Cardiac fibroblast (primary cell): Measurements from ENCODE around the gene CD19.

Source experiments
- DNase-seq, 2 donors: peaks; one replicate each; pipeline versions ENCODE4 v3.0.0 to v3.0.0-alpha.2; 2010; ENCODE audit warnings: low read depth in 2 of 2
- H3K4me3 ChIP-seq, 2 donors: replicated peaks in 1 of 2; 1 replicate in 1 of 2; 2 replicates in 1 of 2; pipeline ENCODE4 v1.5.1; 2011; ENCODE audit warnings: low read depth in 2 of 2, low read length in 2 of 2, mild to moderate bottlenecking in 2 of 2, moderate library complexity in 1 of 2
- TF ChIP-seq, protein P1 (sequence below): IDR thresholded peaks from one replicate; pipeline ENCODE4 v1.5.1; 2011; ENCODE audit warnings: low read depth, mild to moderate bottlenecking, low read length, inconsistent platforms

The CD19 gene

GRCh38 chr16:28984091-28984490 is 52.3 kb downstream of the CD19 start:
- DNase-seq = no peak
- no peak overlapping the region for H3K4me3 ChIP-seq
- TF ChIP-seq, protein P1, sequence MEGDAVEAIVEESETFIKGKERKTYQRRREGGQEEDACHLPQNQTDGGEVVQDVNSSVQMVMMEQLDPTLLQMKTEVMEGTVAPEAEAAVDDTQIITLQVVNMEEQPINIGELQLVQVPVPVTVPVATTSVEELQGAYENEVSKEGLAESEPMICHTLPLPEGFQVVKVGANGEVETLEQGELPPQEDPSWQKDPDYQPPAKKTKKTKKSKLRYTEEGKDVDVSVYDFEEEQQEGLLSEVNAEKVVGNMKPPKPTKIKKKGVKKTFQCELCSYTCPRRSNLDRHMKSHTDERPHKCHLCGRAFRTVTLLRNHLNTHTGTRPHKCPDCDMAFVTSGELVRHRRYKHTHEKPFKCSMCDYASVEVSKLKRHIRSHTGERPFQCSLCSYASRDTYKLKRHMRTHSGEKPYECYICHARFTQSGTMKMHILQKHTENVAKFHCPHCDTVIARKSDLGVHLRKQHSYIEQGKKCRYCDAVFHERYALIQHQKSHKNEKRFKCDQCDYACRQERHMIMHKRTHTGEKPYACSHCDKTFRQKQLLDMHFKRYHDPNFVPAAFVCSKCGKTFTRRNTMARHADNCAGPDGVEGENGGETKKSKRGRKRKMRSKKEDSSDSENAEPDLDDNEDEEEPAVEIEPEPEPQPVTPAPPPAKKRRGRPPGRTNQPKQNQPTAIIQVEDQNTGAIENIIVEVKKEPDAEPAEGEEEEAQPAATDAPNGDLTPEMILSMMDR = no peak

GRCh38 chr16:28984619-28985135 is 52.9 kb downstream of the CD19 start, which contains the start of gene LAT:
LAT (plus strand) TSS chr16:28985052; CDS start chr16:28985418, 366 bp downstream.
- no peak within 1 kb of the TSS for H3K4me3 ChIP-seq
- TF ChIP-seq, protein P1 = no peak
- DNase-seq = no peak

DNA sequence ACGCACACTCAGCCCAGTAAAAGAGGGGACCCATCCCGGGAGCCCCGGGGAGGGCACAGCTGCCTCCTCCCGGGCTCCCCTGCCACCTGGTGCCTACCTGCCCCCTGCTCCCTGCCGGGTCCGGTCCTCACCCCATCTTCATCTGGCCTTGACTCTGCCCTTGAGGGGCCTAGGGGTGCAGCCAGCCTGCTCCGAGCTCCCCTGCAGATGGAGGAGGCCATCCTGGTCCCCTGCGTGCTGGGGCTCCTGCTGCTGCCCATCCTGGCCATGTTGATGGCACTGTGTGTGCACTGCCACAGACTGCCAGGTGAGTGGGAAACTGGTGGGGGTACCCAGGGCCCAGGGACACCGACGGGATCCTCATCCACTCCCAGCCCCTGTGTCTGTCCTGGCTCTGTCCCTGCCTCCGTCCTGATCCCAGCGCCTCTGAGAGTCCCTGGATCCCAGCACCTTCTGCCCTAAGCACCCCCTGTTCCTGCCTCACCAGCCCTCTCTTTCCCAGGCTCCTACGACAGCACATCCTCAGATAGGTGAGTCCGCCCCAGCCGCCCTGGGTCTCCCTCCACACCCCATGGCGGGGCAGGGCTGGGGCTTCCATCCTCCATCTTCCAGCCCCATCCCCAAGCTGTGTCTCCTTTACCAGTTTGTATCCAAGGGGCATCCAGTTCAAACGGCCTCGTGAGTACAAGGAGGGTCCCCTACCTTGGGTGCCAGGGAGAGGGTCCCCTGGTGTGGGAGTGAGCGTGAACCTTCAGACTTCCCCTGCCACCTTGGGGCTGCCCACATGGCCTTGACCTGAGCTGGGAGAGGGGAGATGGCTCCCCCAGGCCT is 53.7 kb downstream of the CD19 start:
- no peak overlapping the region for H3K4me3 ChIP-seq
- DNase-seq = no peak
- TF ChIP-seq, protein P1 = no peak

- DNase-seq = no peak
- no peak overlapping the region for H3K4me3 ChIP-seq
- TF ChIP-seq, protein P1 = no peak
These were observed 54.3 kb downstream of the CD19 start for GRCh38 chr16:28986046-28986445.

DNA sequence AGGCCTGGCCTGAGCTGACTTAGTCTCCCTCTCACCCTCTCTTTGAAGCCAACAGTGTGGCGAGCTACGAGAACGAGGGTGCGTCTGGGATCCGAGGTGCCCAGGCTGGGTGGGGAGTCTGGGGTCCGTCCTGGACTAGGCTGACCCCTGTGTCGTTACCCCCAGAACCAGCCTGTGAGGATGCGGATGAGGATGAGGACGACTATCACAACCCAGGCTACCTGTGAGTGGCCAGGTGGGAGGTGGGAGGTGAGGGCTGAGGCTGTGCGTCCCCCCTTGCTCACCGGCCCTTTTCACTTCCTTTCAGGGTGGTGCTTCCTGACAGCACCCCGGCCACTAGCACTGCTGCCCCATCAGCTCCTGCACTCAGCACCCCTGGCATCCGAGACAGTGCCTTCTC is 54.7 kb downstream of the CD19 start:
- no peak overlapping the region for H3K4me3 ChIP-seq
- TF ChIP-seq, protein P1 = no peak
- no peak for DNase-seq

- no peak for DNase-seq
- no peak overlapping the region for H3K4me3 ChIP-seq
- TF ChIP-seq, protein P1 = no peak
These were observed 55.5 kb downstream of the CD19 start for GRCh38 chr16:28987170-28987853.
